Measurements from ENCODE around the gene PANK4.

DNA sequence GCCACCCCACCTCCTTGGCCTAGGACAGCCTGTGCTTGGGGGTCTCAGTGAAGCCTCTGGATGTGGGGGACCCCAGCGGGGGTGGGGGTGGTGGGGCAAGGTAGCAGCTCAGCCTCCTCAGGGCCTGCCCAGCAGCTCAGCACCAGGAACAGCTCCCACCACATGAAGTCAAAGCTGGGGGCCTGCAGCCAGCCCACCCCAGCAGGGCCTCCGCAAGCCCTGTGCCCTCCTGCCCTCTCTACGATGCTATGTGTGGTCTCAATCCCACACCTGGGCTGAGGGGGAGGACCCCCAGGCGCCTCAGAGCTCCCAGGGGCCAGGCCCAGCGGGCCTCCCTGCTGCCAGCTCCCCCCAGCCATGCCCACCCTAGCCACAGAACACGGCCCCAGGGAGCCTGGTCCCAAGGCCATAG is 18.6 kb downstream of the PANK4 start:
- TF ChIP-seq, protein P1, sequence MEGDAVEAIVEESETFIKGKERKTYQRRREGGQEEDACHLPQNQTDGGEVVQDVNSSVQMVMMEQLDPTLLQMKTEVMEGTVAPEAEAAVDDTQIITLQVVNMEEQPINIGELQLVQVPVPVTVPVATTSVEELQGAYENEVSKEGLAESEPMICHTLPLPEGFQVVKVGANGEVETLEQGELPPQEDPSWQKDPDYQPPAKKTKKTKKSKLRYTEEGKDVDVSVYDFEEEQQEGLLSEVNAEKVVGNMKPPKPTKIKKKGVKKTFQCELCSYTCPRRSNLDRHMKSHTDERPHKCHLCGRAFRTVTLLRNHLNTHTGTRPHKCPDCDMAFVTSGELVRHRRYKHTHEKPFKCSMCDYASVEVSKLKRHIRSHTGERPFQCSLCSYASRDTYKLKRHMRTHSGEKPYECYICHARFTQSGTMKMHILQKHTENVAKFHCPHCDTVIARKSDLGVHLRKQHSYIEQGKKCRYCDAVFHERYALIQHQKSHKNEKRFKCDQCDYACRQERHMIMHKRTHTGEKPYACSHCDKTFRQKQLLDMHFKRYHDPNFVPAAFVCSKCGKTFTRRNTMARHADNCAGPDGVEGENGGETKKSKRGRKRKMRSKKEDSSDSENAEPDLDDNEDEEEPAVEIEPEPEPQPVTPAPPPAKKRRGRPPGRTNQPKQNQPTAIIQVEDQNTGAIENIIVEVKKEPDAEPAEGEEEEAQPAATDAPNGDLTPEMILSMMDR (conservative IDR thresholded peaks at IDR 0.05), result no peak
- no peak for TF ChIP-seq EZH2 (IDR thresholded peaks at IDR 0.05; ENCODE audit: low read depth)
